GM12873 (cell line): ENCODE measurements around the gene SPATA45.

ENCODE experiments used
- TF ChIP-seq, protein P1 (sequence below): IDR thresholded peaks from 2 replicates; pipeline ENCODE4 v1.5.1; 2012; ENCODE audit warnings: low read depth, mild to moderate bottlenecking, moderate library complexity, low read length, control low read depth; ENCODE audit not compliant: insufficient read depth; ENCODE audit errors: missing control alignments

Gene SPATA45

DNA sequence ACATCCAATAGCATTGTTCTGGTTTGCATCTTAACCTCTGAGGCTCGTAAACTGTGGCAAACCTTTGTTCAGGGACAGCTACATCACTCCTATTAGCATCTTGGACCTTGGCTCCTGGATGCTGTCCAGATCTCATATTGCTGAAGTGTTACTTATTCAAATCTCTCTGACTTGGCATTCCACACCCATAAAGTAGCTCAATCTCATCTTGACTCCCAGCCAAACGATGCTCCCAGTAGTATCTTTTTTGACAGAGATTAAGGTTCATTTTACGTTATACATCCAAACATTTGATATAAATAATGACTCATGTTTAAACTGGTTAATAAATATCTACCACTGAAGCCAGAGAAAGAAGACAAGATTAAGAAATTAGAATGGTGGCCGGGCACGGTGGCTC lies 6.2 kb upstream of the SPATA45 start:
- TF ChIP-seq, protein P1, sequence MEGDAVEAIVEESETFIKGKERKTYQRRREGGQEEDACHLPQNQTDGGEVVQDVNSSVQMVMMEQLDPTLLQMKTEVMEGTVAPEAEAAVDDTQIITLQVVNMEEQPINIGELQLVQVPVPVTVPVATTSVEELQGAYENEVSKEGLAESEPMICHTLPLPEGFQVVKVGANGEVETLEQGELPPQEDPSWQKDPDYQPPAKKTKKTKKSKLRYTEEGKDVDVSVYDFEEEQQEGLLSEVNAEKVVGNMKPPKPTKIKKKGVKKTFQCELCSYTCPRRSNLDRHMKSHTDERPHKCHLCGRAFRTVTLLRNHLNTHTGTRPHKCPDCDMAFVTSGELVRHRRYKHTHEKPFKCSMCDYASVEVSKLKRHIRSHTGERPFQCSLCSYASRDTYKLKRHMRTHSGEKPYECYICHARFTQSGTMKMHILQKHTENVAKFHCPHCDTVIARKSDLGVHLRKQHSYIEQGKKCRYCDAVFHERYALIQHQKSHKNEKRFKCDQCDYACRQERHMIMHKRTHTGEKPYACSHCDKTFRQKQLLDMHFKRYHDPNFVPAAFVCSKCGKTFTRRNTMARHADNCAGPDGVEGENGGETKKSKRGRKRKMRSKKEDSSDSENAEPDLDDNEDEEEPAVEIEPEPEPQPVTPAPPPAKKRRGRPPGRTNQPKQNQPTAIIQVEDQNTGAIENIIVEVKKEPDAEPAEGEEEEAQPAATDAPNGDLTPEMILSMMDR = no peak

DNA sequence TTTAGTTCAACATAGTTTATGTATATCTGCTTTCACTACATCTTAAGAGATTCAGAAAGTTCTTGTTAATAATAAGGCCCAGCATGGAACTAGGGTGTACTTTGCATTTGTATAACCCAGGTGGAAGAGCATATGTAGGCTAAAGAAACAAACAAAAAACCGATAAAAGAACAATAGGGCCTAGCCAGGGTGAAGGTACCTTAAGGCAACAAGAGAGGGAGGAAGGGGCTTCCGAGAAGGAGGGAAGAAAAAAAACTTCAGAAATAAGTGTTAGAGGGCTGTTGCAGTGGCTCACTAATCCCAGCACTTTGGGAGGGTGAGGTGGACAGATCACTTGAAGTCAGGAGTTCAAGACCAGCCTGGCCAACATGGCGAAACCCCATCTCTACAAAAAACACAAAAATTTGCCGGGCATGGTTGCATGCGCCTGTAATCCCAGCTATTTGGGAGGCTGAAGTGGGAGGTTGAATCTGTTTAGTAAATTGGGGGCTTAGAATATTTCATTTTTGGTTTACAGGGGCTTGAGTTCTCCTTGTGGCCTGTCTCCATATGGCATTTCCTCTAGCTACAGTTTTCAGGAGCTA lies 4.7 kb upstream of the SPATA45 start:
- TF ChIP-seq, protein P1 = no peak

DNA sequence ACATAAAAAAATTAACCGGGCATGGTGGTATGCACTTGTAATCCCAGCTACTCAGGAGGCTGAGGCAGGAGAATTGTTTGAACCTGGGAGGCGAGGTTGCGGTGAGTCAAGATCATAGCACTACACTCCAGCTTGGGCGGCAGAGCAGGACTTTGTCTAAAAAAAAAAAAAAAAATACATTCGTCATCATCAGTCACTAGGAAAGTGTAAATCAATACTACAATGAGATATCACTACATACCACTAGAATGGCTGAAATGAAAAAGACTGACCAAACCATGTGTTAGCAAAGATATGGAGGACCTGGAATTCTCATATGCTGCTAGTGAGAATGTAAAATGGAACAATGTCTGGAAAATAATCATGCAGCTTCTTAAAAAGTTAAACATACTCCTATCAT lies 9.3 kb downstream of the SPATA45 start:
- TF ChIP-seq, protein P1 = no peak

DNA sequence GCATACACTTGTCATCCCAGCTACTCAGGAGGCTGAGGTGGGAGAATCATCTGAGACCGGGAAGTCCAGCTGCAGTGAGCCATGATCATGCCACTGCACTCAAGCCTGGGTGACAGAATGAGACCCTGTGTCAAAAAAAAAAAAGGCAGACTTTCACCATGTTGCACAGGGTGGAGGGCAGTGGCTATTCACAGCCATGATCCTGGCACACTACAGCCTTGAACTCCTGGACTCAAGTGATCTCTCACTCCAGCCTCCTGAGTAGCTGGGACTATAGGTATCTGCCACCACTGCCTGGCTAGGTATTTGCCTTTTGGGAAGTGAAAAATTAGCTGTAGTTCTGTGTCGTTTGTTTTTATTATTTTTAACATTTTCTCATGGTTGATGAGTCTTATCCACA lies 19.1 kb downstream of the SPATA45 start:
- TF ChIP-seq, protein P1 = no peak

DNA sequence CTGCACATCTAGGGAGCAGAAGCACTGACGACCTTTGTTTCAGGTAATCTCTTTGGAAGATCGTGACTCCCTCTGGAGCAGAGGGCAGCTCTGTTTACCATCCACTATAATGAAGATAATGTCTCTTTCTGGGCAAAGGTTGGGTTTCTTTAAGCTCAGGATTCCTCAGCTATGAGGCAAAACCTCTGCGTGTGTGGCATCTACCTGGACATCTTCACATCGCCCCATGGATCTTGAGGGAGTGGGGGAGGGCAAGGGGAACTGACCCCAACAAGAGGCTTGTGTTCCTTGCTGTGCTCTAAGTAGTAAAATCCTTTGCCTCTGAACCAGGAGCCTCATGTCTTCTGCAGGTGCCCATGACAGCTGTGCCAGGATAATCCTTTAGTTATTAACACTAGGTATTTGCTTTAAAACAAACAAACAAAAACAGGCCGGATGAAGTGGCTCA lies 19.6 kb downstream of the SPATA45 start:
- TF ChIP-seq, protein P1 = no peak

DNA sequence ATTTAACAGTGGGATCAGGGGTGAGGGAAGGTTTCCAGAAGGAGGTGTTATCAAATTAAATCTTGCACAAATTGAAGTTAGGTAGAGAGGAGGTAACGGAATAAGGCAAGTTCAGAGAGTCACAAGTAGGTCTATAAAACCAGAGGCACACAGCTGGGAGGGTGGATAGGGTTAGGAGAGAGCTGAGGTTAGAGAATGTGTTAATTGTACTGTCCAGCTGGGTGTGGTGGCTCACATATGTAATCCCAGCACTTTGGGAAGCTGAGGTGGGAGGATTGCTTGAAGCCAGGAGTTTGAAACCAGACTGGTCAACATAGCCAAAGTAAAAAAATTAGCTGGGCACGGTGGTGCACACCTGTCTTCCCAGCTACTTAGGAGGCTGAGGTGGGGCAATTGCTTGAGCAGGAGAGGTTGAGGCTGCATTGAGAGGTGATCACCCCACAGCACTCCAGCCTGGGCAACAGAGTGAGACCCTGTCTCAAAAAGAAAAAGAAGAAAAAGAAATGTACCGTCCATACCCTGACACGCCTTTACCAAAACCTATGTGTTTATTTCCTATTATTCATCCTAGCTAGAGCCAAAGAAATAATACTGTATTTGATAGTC lies 20.2 kb downstream of the SPATA45 start:
- TF ChIP-seq, protein P1 = no peak

DNA sequence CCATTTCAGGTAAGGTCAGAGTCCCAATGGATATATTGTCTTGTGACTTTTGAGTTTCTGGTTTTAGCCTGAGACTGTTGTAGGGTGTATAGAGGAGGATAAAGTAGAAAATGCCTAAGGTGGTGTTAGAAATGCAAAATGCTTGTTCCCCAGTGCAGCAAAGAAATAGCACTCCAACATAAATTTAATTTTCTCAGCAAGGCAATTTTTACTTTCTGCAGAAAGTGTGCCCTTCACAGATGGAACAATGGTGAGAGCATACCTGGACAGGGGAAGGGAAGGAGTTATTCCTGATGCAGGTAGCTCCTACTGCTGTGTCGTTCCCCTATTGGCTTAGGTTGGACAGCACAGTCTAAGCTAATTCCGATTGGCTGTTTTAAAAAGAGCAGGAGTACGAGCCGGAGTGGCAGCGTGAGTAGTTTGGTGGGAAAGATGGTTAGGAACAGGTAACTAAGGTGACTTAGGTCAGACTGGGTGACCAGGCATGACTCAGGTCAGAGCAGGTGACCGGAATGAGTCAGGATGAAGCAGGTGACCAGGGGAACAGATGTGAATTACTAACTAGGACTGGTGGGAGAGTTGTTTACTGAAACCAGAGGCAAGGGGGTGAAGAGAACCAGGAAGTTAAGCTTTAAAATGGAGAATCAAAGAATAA lies 21.5 kb downstream of the SPATA45 start:
- TF ChIP-seq, protein P1 = no peak
